ELF-1 (cell line): ENCODE data around the gene NTRK1.

Source experiments
- DNase-seq: peaks from one replicate; pipeline ENCODE4 v3.0.0-alpha.2; 2016; ENCODE audit warnings: low read depth, low spot score

NTRK1 gene

DNA sequence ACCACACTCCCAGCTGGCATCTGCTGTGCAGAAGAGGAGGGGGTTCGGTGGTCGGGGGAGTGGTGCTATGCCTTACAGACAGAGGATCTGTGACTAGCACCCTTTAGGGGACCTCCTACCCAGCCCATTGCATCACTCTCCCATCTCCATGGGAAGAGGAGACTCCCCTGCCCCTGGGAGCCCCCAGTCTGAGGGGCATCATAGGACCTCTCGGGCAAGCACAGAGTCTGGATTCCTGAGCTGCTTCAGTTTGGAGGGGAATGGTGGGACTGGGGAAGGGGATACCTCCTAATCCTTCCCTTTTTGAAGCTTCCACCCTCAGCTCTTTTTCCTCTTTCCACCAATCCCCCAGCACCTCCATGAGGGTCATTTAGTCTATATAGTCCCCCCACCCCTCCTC, 3.1 kb upstream of the NTRK1 start:
- DNase-seq: no peak

DNA sequence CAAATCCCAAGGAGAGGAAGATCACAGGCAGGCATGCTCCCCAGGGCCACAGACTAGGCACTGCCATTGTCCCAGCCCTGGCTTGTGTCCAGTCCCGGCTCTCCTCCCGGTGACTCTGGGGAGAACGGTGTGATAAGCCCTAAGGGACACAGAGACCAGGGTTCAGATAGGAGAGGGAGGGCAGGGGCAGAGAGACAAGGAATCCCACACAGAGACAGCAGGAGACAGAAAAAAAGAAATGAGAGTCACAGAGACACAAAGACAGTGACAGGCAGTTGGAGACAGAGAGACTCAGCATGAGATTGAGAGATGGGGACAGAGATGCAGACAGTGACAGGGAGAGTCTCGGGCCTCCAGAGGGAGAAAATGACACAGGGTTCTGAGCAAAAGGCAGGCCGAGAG, 2.1 kb upstream of the NTRK1 start:
- peak; percentile 50 for DNase-seq

DNA sequence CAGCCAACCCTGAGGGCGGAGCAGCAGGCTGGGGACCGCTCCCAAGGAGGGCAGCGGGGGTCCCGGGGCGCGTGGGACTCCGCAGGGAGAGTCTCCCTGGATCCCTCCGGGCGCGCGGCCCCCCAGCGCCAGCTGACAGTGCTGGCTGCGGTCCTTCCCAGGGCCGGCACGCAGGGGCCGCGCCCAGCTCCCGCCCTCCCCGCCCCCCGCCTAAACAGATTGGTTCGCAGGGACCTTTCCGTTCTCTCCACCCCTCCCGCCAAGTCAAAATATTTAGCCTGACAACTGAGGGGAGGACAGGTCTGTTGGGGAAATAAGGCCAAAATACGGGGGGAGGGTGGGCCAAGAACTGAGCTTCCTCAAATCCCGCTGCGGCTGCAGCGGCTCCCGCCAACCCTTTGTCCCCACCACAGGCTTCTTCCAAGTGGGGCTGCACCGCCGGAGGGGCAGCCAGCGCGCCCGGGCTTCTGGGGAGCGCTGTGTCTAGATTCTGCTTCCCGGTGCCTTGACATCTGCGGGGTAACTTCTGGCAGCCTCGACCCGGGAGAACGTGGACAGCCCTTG, 1.6 kb upstream of the NTRK1 start, which contains the start of gene INSRR:
Gene INSRR (minus strand): TSS at position 159 of the 564 bp plus-strand sequence. CDS start 496 bp downstream, outside the sequence.
- peak; percentile 61 for DNase-seq

DNA sequence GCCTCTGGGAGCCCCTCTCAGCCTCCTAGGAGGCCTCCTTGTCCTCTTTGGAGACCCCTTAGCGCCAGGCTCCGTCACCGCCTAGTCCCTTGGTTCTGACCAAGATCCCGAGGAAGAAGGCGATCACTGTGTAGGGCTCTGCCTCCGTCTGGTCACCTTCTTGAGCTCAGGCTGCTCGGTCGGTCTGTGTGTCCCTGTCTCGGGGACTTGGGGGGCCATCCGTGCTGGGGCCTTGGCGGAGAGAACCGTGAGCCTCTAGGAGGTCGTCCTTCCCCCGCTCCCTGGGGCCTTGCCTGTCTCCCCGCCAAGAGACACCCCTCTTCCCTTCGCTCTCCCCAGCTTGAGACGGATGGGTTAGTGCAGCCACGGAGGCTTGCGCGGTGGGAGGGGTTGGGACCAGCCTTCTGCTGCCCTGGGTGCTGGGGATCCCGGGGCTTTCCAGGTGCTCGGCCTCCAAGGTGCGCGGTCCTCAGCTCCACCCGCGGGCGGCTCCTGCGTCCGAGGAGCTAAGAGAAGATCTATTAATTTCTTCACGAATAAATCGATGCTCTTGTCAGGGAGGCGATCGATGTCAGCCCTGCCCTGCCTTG, 1.0 kb upstream of the NTRK1 start:
- peak; percentile 62 for DNase-seq

DNA sequence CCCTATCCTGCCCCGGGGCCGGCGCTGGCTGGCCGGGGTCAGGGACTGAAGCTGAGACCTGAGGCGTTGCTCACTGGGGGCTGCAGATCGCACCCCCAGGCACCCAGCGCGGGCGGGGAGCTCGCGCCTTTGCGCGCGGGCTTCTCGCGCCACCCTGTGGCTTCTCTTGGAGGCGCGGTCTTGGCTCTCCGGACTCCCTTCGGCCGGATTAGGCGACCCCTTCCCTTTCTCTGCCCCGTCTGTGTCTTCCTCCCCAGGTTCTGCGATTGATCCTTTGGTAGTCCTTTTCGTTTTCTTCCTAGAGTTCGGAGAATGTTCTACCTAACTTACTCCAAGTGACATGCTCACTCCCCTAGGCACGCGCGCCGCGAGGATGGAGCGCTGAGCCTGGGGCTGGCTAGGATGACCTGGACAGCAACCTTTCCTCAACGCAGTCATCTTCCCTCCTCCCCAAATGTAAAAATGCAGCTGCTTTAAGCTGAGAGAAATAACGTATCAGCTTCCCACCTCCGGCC, 495 bp upstream of the NTRK1 start:
- DNase-seq: peak; percentile 84

- no peak for DNase-seq
Measured at GRCh38 chr1:156862584-156862983, 1.9 kb downstream of the NTRK1 start.

GRCh38 chr1:156862997-156863599, 2.4 kb downstream of the NTRK1 start:
- DNase-seq: peak; percentile 80

- no peak for DNase-seq
Measured at GRCh38 chr1:156863631-156864030, 3.0 kb downstream of the NTRK1 start.

GRCh38 chr1:156864796-156865195, 4.1 kb downstream of the NTRK1 start:
- DNase-seq: no peak

DNA sequence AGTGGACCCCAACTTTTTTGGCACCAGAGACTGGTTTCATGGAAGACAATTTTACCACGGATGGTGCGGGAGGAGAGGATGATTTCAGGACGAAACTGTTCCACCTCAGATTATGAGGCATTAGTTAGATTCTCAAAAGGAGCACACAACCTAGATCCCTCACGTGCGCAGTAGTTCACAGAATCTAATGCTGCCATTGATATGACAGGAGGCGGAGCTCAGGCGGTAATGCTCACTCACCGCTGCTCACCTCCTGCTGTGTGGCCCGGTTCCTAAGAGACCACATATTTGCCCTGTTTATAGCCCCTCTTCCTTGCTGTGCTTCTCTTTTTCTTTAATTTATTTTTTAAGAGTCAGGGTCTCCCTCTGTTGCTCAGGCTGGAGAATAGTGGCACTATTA, 4.6 kb downstream of the NTRK1 start:
- DNase-seq: no peak

- DNase-seq: no peak
Measured at GRCh38 chr1:156865865-156866248, 5.2 kb downstream of the NTRK1 start.

DNA sequence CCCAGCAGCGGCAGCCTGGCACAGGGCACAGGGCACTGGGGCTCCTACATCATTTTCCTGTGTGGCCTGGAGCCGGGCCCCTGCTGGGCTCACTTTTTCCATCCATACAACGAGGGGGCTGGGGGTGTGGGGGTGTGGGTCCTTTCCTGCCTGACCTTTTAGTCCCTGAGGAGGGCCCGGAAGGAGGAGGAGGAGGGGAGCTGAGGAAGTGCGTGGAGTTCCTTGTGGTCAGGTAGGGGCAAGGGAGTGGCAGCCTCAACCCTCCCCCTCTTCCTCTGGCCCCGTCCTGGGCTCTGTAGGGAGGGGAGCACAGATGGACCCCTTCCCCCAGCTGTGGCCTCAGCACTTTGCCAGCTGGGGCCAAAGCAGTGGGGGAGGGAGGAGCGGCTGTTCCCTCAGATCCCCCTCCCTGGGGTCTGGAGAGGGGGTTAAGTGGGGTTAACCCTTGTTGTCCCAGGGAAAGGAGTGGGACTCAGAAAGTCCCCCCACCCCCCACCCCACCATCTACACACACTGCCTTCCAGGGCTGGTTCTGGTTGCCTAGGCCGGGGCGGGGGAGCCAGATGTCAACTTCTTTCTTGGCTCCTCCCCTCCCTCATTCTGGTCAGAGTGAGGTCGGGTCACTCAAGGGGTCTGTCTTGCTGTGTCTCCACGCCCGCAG, 5.7 kb downstream of the NTRK1 start:
- DNase-seq: peak; percentile 21

DNA sequence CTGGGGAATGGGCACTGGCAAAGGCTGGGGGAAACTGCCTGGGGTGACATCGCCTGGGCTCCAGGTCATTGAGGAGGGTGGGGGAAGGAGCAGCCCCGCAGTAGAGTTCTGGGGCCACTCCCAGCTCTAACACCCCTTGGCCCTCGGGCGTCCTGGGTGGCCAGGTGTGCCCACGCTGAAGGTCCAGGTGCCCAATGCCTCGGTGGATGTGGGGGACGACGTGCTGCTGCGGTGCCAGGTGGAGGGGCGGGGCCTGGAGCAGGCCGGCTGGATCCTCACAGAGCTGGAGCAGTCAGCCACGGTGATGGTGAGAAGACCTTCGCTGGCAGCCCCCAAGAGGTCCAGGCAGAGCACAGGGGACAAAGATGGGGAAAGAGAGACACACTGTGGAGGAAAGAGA, 7.7 kb downstream of the NTRK1 start:
- no peak for DNase-seq

GRCh38 chr1:156869455-156869854, 8.8 kb downstream of the NTRK1 start:
- DNase-seq: no peak

GRCh38 chr1:156873659-156874058, 13.0 kb downstream of the NTRK1 start:
- DNase-seq: no peak

DNA sequence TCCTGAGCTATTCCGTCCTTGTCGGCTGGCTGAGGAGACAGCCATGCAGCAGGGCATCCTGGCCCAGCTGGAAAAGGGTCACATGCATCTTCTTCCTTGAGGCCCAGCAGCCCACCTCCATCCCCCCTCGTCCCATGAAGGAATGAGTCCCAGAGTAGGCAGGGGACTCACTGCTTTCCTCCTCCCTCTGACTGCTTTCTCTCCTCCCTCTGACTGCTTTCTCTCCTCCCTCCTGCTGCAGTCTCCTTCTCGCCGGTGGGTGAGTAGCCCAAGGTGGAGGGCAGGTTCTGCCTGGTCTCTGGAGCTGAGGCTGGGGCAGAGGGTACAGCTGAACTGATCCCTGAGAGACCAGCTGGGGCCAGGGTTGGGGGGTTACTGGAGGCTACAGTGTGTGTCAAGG, 13.5 kb downstream of the NTRK1 start:
- DNase-seq: no peak

DNA sequence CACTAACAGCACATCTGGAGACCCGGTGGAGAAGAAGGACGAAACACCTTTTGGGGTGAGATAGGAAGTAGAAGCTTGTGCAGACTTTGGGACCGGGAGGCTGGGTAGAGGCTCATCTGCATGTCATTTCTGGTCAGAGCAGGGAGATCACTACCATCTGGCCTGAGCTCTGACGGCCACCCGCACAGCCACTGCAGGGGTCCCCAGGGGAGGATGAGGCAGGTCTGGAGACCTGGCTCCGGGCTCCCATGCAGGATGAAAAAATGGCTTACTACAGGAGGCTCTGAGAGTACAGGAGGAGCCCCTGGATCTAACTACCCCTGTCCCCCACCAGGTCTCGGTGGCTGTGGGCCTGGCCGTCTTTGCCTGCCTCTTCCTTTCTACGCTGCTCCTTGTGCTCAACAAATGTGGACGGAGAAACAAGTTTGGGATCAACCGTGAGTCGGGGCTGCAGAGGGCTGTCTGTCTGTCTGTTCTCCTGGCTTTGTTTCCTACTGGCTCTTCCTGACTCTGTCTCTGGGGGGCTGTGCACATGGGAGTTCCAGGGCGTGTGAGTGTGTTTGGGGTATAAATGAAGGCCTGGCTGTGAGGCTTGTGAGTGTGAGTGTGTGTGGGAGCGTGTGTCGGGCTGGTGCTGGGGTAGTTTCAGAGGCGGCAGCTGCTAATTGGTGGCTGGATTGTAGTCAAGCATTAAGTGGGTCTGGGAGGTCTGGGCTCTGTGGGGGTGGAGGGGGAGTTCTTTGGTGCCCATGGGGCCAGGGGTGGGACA, 14.1 kb downstream of the NTRK1 start:
- DNase-seq: no peak

DNA sequence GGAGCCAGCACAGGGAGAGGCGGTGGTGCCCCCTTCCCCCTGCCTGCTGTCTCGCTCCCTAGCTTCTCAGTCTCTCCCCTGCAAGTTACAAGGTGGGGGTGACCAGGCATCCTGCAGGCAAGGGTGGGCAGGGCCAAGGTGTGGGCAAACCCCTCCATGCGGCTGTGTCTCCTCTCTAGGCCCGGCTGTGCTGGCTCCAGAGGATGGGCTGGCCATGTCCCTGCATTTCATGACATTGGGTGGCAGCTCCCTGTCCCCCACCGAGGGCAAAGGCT, 14.6 kb downstream of the NTRK1 start:
- DNase-seq: no peak

GRCh38 chr1:156876281-156876680, 15.6 kb downstream of the NTRK1 start:
- peak; percentile 82 for DNase-seq

GRCh38 chr1:156877433-156878170, 16.9 kb downstream of the NTRK1 start:
- no peak for DNase-seq

DNA sequence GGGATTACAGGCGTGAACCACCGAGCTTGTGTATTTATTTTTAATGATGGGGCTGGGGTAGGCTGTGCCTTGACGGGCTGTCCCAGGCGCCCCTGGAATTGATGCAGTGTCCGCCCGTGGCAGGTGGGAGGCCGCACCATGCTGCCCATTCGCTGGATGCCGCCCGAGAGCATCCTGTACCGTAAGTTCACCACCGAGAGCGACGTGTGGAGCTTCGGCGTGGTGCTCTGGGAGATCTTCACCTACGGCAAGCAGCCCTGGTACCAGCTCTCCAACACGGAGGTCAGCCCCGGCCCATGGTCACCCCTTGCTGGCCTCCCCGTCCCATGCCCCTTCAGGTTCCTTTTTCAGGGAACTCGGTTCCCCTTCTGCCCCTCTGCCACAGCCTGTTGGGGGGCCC, 19.2 kb downstream of the NTRK1 start:
- no peak for DNase-seq
